K562 (cell line): ENCODE measurements around the gene AGPAT4.

ENCODE experiments used
- BRCA1 ChIP-seq, 2 experiments: fragments of 450-650 bp in 1 of 2; sonication (generic) in 1 of 2; formaldehyde crosslinking in 1 of 2; IDR thresholded peaks; 2 replicates each; pipeline versions ENCODE4 v1.5.0 to v1.6.1; 2017 to 2020; ENCODE audit warnings: mild to moderate bottlenecking in 1 of 2, missing genetic modification reagents in 1 of 2
- CHD1 ChIP-seq: fragments of 200-600 bp; sonication (generic); IDR thresholded peaks from one replicate; pipeline ENCODE4 v1.6.1; 2012; ENCODE audit warnings: mild to moderate bottlenecking, moderate library complexity, low read length, inconsistent platforms
- FIP1L1 ChIP-seq: fragments of 200-400 bp; formaldehyde crosslinking; IDR thresholded peaks from 2 replicates; pipeline ENCODE4 v1.6.1; 2018; ENCODE audit warnings: mild to moderate bottlenecking, low read depth, low read length; ENCODE audit not compliant: poor library complexity, severe bottlenecking
- HNRNPL ChIP-seq: fragments of 200-400 bp; formaldehyde crosslinking; IDR thresholded peaks from 2 replicates; pipeline ENCODE4 v1.6.1; 2017; ENCODE audit warnings: low read depth, mild to moderate bottlenecking, low read length
- MCM2 ChIP-seq: fragments of 450-650 bp; IDR thresholded peaks from 2 replicates; pipeline ENCODE4 v1.6.1; 2017; ENCODE audit warnings: low read depth, mild to moderate bottlenecking
- MEF2D ChIP-seq: conservative IDR thresholded peaks from 2 replicates; pipeline ENCODE4 v1.6.1; 2016; ENCODE audit warnings: low read depth, missing genetic modification characterization, missing compliant biosample characterization
- RAD21 ChIP-seq, 2 experiments: fragments of 250-450 bp in 1 of 2; fragments of 450-650 bp in 1 of 2; sonication (Bioruptor Pico) in 1 of 2; formaldehyde crosslinking in 1 of 2; IDR thresholded peaks in 1 of 2; conservative IDR thresholded peaks in 1 of 2; 2 replicates each; pipeline versions ENCODE4 v1.4.0 to v1.8.0; 2020 to 2022; ENCODE audit warnings: mild to moderate bottlenecking in 2 of 2, moderate library complexity in 1 of 2
- SIN3A ChIP-seq, 2 experiments: fragments of 150-350 bp in 1 of 2; IDR thresholded peaks; 2 replicates each; pipeline ENCODE4 v1.6.1; 2011 to 2016; ENCODE audit warnings: borderline replicate concordance in 2 of 2, low read depth in 2 of 2, low read length in 2 of 2, mild to moderate bottlenecking in 2 of 2, moderate library complexity in 2 of 2; ENCODE audit not compliant: control insufficient read depth in 1 of 2
- SMAD3 ChIP-seq: fragments of 450-650 bp; formaldehyde crosslinking; conservative IDR thresholded peaks from 2 replicates; pipeline ENCODE4 v1.4.0; 2020; ENCODE audit warnings: mild to moderate bottlenecking
- TF ChIP-seq, protein P1 (sequence below): fragments of 250-450 bp; sonication (Bioruptor Pico); IDR thresholded peaks from 2 replicates; pipeline ENCODE4 v1.5.0; 2022; ENCODE audit warnings: mild to moderate bottlenecking
- TF ChIP-seq, protein P2 (sequence below), 2 experiments: fragments of 450-650 bp in 1 of 2; sonication (generic) in 1 of 2; formaldehyde crosslinking in 1 of 2; IDR thresholded peaks; 2 replicates each; pipeline versions ENCODE4 v1.7.1 to v1.9.0; 2016 to 2022; ENCODE audit warnings: inconsistent platforms in 1 of 2, mild to moderate bottlenecking in 1 of 2, missing genetic modification reagents in 1 of 2

DNA sequence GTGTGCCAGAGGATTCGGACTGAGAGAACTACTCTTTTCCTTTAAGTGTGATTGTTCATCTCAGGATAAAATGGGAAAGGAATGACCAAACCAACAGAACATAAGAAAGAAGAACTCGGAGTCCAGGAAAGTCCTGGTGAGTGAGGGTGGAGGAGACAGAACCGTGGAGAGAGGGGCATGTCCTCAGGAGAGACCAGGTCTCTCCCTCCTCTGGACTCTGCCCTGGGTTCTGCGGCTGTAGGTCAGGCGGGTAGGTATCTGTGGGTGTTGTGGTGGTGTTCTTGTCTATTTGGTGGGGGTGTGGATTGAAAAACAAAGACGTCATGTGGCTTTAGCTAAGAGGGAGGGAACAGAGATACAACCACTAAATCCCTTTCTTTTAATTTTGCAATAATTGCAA, 29.1 kb upstream of the AGPAT4 start:
- TF ChIP-seq FIP1L1 (no peak), SMAD3 (no peak), MEF2D (tag) (no peak), BRCA1 (IDR thresholded peaks at IDR 0.05) (no peak), BRCA1 (CRISPR knock-in tag; IDR thresholded peaks at IDR 0.05) (no peak), CHD1 (no peak), MCM2 (no peak), RAD21 (CRISPR knock-in tag; conservative IDR thresholded peaks at IDR 0.05 in 1 of 2, IDR thresholded peaks at IDR 0.05 in 1 of 2) (no peak), HNRNPL (no peak), SIN3A (IDR thresholded peaks at IDR 0.05; ENCODE audit: borderline replicate concordance in 2 of 2, control insufficient read depth in 1 of 2, low read depth in 2 of 2, low read length in 2 of 2) (no peak)
- TF ChIP-seq, protein P1, sequence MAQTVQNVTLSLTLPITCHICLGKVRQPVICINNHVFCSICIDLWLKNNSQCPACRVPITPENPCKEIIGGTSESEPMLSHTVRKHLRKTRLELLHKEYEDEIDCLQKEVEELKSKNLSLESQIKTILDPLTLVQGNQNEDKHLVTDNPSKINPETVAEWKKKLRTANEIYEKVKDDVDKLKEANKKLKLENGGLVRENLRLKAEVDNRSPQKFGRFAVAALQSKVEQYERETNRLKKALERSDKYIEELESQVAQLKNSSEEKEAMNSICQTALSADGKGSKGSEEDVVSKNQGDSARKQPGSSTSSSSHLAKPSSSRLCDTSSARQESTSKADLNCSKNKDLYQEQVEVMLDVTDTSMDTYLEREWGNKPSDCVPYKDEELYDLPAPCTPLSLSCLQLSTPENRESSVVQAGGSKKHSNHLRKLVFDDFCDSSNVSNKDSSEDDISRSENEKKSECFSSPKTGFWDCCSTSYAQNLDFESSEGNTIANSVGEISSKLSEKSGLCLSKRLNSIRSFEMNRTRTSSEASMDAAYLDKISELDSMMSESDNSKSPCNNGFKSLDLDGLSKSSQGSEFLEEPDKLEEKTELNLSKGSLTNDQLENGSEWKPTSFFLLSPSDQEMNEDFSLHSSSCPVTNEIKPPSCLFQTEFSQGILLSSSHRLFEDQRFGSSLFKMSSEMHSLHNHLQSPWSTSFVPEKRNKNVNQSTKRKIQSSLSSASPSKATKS (CRISPR knock-in tag): no peak
- TF ChIP-seq, protein P2, sequence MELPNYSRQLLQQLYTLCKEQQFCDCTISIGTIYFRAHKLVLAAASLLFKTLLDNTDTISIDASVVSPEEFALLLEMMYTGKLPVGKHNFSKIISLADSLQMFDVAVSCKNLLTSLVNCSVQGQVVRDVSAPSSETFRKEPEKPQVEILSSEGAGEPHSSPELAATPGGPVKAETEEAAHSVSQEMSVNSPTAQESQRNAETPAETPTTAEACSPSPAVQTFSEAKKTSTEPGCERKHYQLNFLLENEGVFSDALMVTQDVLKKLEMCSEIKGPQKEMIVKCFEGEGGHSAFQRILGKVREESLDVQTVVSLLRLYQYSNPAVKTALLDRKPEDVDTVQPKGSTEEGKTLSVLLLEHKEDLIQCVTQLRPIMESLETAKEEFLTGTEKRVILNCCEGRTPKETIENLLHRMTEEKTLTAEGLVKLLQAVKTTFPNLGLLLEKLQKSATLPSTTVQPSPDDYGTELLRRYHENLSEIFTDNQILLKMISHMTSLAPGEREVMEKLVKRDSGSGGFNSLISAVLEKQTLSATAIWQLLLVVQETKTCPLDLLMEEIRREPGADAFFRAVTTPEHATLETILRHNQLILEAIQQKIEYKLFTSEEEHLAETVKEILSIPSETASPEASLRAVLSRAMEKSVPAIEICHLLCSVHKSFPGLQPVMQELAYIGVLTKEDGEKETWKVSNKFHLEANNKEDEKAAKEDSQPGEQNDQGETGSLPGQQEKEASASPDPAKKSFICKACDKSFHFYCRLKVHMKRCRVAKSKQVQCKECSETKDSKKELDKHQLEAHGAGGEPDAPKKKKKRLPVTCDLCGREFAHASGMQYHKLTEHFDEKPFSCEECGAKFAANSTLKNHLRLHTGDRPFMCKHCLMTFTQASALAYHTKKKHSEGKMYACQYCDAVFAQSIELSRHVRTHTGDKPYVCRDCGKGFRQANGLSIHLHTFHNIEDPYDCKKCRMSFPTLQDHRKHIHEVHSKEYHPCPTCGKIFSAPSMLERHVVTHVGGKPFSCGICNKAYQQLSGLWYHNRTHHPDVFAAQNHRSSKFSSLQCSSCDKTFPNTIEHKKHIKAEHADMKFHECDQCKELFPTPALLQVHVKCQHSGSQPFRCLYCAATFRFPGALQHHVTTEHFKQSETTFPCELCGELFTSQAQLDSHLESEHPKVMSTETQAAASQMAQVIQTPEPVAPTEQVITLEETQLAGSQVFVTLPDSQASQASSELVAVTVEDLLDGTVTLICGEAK (IDR thresholded peaks at IDR 0.05): no peak
- TF ChIP-seq, protein P2 (CRISPR knock-in tag; IDR thresholded peaks at IDR 0.05): no peak
